ENCODE measurements around the gene IL1RL1.

DNA sequence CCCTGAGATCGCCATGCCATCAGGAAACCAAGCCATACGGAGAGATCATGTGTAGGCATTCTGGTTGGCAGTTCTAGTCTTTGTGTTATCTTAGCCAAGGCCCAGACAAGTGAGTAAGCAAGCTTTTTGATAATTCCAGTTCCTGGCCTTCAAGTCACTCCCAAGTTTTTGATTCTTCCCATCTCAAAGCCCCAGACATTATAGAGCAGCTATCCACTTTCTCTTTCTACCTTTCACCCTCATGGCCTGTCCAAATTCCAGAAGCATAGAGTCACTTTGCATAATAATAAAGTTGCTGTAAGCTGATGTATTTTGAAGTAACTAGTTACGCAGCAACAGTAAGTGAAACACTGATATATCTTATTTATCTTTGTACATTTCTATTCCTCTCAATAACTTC, 26.8 kb upstream of the IL1RL1 start:
- TF ChIP-seq, protein P1, sequence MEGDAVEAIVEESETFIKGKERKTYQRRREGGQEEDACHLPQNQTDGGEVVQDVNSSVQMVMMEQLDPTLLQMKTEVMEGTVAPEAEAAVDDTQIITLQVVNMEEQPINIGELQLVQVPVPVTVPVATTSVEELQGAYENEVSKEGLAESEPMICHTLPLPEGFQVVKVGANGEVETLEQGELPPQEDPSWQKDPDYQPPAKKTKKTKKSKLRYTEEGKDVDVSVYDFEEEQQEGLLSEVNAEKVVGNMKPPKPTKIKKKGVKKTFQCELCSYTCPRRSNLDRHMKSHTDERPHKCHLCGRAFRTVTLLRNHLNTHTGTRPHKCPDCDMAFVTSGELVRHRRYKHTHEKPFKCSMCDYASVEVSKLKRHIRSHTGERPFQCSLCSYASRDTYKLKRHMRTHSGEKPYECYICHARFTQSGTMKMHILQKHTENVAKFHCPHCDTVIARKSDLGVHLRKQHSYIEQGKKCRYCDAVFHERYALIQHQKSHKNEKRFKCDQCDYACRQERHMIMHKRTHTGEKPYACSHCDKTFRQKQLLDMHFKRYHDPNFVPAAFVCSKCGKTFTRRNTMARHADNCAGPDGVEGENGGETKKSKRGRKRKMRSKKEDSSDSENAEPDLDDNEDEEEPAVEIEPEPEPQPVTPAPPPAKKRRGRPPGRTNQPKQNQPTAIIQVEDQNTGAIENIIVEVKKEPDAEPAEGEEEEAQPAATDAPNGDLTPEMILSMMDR (IDR thresholded peaks at IDR 0.05; ENCODE audit: insufficient read depth, low read depth, low read length) = no peak
- no peak for TF ChIP-seq EZH2 (IDR thresholded peaks at IDR 0.05; ENCODE audit: insufficient read depth, low read length)
